Brain microvascular endothelial cell (primary cell): ENCODE data around the gene CLEC11A.
A peak's percentile ranks its signal among the peaks of the same experiment; 100 is the strongest.

Source experiments
- DNase-seq: peaks from one replicate; pipeline ENCODE4 v3.0.0-alpha.2; 2020
- H3K27ac ChIP-seq: fragments of 250-450 bp; sonication (Bioruptor Pico); 2 replicates; pipeline ENCODE4 v1.5.1; 2020; ENCODE audit warnings: mild to moderate bottlenecking, moderate library complexity
- H3K27me3 ChIP-seq: fragments of 250-450 bp; sonication (Bioruptor Pico); replicated peaks from 2 replicates; pipeline ENCODE4 v1.5.1; 2020; ENCODE audit warnings: mild to moderate bottlenecking
- H3K36me3 ChIP-seq: fragments of 250-450 bp; sonication (Bioruptor Pico); replicated peaks from 2 replicates; pipeline ENCODE4 v1.5.1; 2020; ENCODE audit warnings: mild to moderate bottlenecking
- H3K4me3 ChIP-seq: 2 replicates; pipeline ENCODE4 v1.5.1; 2011; ENCODE audit warnings: low read depth, mild to moderate bottlenecking, control low read depth, low read length, moderate library complexity
- in situ Hi-C: cut with HindIII; loops from 2 replicates; pipeline ENCODE4 v1.10.0; 2017; ENCODE audit warnings: low sequenced_read_pairs, low pct_ligation_motif_present
- TF ChIP-seq, protein P1 (sequence below): IDR thresholded peaks from 2 replicates; pipeline ENCODE4 v1.5.1; 2011; ENCODE audit warnings: low read depth, mild to moderate bottlenecking, moderate library complexity, low read length, control low read depth, inconsistent platforms; ENCODE audit errors: missing control alignments

The CLEC11A gene, protein sequence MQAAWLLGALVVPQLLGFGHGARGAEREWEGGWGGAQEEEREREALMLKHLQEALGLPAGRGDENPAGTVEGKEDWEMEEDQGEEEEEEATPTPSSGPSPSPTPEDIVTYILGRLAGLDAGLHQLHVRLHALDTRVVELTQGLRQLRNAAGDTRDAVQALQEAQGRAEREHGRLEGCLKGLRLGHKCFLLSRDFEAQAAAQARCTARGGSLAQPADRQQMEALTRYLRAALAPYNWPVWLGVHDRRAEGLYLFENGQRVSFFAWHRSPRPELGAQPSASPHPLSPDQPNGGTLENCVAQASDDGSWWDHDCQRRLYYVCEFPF

DNA sequence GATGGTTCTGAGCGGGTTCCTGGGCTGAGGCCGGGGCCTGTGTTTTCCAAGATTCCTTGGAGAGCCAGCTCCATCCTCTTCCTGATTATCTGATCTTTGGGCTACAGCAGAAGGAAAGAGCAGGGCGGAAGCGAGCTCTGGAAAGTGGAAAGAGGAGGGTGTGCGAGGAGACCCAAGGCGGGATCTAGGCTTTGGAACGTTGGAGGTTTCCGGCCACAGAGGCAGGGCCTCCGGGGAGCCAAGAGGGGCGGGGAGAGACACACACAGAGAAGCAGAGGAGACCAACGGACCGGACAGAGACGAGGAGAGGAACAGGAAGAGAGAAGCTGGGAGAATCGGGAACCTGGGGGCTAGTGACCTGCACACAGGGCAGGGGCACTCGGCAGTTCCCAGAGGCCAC, at the start of gene CLEC11A:
CLEC11A (plus strand) TSS at position 296 of the 400 bp plus-strand sequence. CDS start 162 bp downstream, outside the sequence.
- peak within 1 kb of the TSS; percentile 53 for H3K4me3 ChIP-seq
- in situ Hi-C loops, result no loop called here
- H3K27me3 ChIP-seq, result no peaks in the 10 kb centered on the region

DNA sequence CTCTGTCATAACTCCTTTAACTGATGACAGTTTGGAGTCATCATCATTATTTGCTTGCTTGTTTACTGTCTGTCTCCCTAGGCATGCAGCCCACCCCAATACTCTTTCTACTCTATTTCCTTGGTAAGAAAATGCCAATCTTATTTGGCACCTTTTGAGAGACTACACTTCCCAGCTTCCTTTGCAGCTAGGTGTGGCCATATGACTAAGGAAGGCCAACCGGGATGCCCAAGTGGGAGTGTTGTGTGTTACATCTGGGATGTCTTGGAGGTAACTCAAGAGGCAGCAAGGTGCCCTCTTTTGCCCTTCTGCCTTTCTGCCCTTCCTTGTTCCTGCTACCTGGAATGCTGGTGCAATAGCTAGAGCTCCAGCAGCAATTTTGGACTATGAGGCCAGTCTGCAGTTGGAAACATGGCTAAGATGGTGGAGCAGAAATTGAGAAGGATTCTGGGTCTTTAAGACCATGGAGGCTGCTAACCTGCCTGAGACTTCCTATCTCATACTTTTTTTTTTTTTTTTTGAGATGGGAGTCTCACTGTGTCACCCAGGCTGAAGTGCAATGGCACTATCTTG, 46.5 kb upstream of the CLEC11A start:
- no peak for DNase-seq
- Histone ChIP-seq H3K4me3 (no peak overlapping the region), H3K27me3 (no peaks in the 10 kb centered on the region), H3K27ac (no peak overlapping the region), H3K36me3 (no peaks in the 10 kb centered on the region)
- in situ Hi-C loops, result no loop called here
- TF ChIP-seq, protein P1, sequence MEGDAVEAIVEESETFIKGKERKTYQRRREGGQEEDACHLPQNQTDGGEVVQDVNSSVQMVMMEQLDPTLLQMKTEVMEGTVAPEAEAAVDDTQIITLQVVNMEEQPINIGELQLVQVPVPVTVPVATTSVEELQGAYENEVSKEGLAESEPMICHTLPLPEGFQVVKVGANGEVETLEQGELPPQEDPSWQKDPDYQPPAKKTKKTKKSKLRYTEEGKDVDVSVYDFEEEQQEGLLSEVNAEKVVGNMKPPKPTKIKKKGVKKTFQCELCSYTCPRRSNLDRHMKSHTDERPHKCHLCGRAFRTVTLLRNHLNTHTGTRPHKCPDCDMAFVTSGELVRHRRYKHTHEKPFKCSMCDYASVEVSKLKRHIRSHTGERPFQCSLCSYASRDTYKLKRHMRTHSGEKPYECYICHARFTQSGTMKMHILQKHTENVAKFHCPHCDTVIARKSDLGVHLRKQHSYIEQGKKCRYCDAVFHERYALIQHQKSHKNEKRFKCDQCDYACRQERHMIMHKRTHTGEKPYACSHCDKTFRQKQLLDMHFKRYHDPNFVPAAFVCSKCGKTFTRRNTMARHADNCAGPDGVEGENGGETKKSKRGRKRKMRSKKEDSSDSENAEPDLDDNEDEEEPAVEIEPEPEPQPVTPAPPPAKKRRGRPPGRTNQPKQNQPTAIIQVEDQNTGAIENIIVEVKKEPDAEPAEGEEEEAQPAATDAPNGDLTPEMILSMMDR, result no peak

More for the DNA sequence above, at the start of gene CLEC11A:
- no peak within 1 kb of the TSS for H3K27ac ChIP-seq
- peak; percentile 52 for DNase-seq
- H3K36me3 ChIP-seq, result no peaks in the 10 kb centered on the region
- TF ChIP-seq, protein P1, result no peak

DNA sequence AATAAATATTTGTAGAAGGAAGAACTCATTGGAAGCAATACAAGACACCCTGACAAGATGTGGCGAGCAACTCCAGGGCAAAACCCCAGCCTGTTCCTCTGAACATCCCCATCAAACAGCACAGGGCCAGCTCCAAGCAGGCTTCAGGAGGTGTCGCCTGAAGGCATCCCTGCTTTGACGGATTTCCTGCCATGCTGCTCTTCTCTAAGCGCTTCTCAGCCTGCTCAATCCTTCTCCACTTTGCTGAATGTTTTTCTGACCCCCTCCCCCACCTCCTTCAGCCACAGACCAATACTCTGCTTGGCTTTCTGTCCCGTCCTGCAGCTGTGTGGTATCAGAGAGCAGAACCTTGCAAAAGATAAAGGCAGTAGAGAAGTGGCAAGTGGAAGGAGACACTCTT, 45.5 kb upstream of the CLEC11A start:
- Histone ChIP-seq H3K4me3 (no peak overlapping the region), H3K36me3 (no peaks in the 10 kb centered on the region), H3K27me3 (no peaks in the 10 kb centered on the region), H3K27ac (no peak overlapping the region)
- in situ Hi-C loops, result no loop called here
- TF ChIP-seq, protein P1, result no peak
- DNase-seq, result no peak

DNA sequence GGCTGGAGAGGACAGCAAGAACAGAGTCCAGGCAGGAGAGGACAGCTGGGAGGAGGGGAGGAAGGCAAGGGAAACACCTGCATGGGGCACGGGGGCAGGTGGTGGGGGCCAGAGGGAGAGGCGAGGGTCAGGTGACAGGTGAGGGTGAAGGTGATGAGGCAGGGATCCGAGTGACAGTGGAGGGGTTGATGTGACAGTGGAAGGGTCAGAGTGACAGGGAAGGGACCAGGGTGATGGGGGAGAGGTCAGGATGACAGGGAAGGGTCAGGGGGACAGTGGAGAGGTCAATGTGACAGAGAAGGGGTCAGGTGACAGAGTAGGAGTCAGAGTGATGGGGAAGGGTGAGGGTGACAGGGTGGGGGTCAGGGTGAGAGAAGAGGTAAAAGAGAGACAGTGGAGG, 44.8 kb upstream of the CLEC11A start:
- in situ Hi-C loops, result no loop called here
- Histone ChIP-seq H3K4me3 (no peak overlapping the region), H3K27ac (no peak overlapping the region), H3K36me3 (no peaks in the 10 kb centered on the region), H3K27me3 (no peaks in the 10 kb centered on the region)
- TF ChIP-seq, protein P1, result no peak
- DNase-seq, result no peak

DNA sequence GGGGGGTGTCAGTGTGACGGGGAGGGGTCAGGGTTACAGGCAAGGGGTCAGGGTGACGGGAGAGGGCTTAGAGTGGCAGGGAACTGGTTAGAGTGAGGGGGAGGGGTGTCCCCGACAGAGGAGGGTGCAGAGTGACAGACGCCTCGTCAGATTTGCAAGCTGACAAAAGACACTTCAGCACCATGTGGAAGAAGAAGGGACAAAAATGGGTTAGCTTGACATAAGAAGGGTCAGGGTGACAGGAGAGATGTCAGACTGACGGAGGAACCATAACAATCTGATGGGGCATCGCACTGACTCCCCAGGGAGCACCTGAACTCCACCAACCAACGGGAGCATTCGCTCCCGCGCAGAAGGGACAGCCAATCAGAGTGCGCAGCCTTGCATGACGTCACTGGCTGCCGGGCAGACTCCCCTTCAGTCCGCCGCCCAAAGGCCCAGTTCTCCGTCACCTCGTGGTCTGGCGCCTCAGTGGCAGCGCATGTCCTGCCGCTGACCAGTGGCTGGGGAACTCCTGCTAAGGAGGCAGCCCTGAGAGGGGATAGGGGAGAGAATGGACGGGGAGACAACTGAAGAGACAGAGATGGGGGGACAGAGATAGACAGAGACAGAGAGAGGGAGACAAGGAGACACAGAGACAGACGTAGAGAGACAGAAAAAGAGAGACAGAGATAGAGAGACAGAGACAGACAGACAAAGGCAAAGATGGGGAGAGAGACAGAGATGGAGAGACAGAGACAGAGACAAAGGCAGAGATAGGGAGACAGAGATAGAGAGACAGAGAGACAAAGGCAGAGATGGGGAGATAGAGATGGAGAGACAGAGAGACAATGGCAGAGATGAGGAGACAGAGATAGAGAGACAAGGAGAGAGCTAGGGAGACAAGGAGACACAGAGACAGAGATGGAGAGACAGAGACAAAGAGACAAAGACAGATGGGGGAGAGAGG, 43.7 kb upstream of the CLEC11A start:
- Histone ChIP-seq H3K27ac (no peak overlapping the region), H3K4me3 (no peak overlapping the region), H3K27me3 (no peaks in the 10 kb centered on the region), H3K36me3 (no peaks in the 10 kb centered on the region)
- in situ Hi-C loops, result no loop called here
- peak; percentile 59 for DNase-seq
- TF ChIP-seq, protein P1, result no peak
